Spleen (tissue), 11 donors: ENCODE results near the gene APOBEC2. TPM values are rescaled to one million over a fixed set of nuclear protein-coding genes. Genes with fewer than 3 reads are reported as not detected.

ENCODE experiments used
- DNase-seq: peaks from one replicate; pipeline ENCODE4 v3.0.0-alpha.2; 2020
- H3K27ac ChIP-seq, 8 donors: fragments of 200-600 bp; sonication (generic) in 7 of 8; 1 replicate in 4 of 8; 2 replicates in 4 of 8; pipeline versions ENCODE4 v1.5.0 to v1.8.0; 2016 to 2021; ENCODE audit warnings: inconsistent platforms in 4 of 8, mild to moderate bottlenecking in 4 of 8, moderate library complexity in 1 of 8
- H3K27me3 ChIP-seq, 7 donors: fragments of 200-600 bp; sonication (generic) in 6 of 7; replicated peaks in 1 of 7; 1 replicate in 4 of 7; 2 replicates in 3 of 7; pipeline versions ENCODE4 v1.5.0 to v1.8.0; 2016 to 2021; ENCODE audit warnings: inconsistent platforms in 3 of 7, mild to moderate bottlenecking in 1 of 7
- H3K36me3 ChIP-seq, 6 donors: fragments of 200-600 bp; sonication (generic) in 5 of 6; 1 replicate in 4 of 6; 2 replicates in 2 of 6; pipeline versions ENCODE4 v1.5.0 to v1.8.0; 2016 to 2021; ENCODE audit warnings: inconsistent platforms in 2 of 6
- H3K4me1 ChIP-seq, 6 donors: fragments of 200-600 bp; sonication (generic) in 5 of 6; 1 replicate in 3 of 6; 2 replicates in 3 of 6; pipeline versions ENCODE4 v1.5.0 to v1.8.0; 2016 to 2021; ENCODE audit warnings: inconsistent platforms in 3 of 6
- H3K4me3 ChIP-seq, 8 donors: fragments of 200-600 bp; sonication (generic) in 7 of 8; 1 replicate in 4 of 8; 2 replicates in 4 of 8; pipeline versions ENCODE4 v1.5.0 to v1.8.0; 2016 to 2021; ENCODE audit warnings: inconsistent platforms in 4 of 8, mild to moderate bottlenecking in 4 of 8, moderate library complexity in 2 of 8
- H3K9me3 ChIP-seq, 8 donors: fragments of 200-600 bp; sonication (generic) in 7 of 8; 1 replicate in 4 of 8; 2 replicates in 4 of 8; pipeline versions ENCODE4 v1.5.0 to v1.8.0; 2016 to 2021; ENCODE audit warnings: inconsistent platforms in 4 of 8
- POLR2A ChIP-seq, 3 donors: fragments of 450-650 bp; IDR thresholded peaks; one replicate each; pipeline ENCODE4 v1.5.1; 2017; ENCODE audit warnings: antibody characterized with exemption in 3 of 3, mild to moderate bottlenecking in 1 of 3
- POLR2AphosphoS5 ChIP-seq, 3 donors: sonication (generic); formaldehyde crosslinking; IDR thresholded peaks; one replicate each; pipeline ENCODE4 v1.5.1; 2017; ENCODE audit warnings: antibody characterized with exemption in 3 of 3
- WGBS, 5 donors: extraction: QIAGEN DNeasy Blood & Tissue Kit in 3 of 5; methylation state at CpG; one replicate each; pipeline versions ENCODE4 v1.1.5 to v1.1.7; 2013 to 2018; 5-methylcytosine and 5-hydroxymethylcytosine counted together
- intact Hi-C: fragments of 100-400 bp; cut with DNase I; formaldehyde crosslinking; loops from one replicate; pipeline ENCODE4 v1.15.0; 2023; ENCODE audit warnings: low total_unique reads
- polyA plus RNA-seq, 3 donors: library from polyadenylated mRNA; stranded (reverse); fragments of 200-250 nt; gene quantifications; one replicate each; pipeline ENCODE4 v1.2.1, GENCODE V29; 2013
- total RNA-seq, 7 donors: library from RNA; depleted of rRNA in 3 of 7; stranded (reverse); fragments of >200 nt in 3 of 7; fragmentation: NEBNext Ultra II Directional in 4 of 7; extraction: Animal tissue kit (Norgen Biotek cat#: 25700) in 4 of 7; gene quantifications; one replicate each; pipeline versions ENCODE4 v1.1.0 to v1.2.1, GENCODE V29; 2016 to 2021
- TF ChIP-seq, protein P1 (sequence below), 11 experiments: fragments of 200-600 bp in 7 of 11; fragments of 450-650 bp in 4 of 11; sonication (generic) in 4 of 11; IDR thresholded peaks in 8 of 11; conservative IDR thresholded peaks in 3 of 11; 1 replicate in 7 of 11; 2 replicates in 4 of 11; pipeline versions ENCODE4 v1.4.0 to v1.8.0; 2016 to 2021; ENCODE audit warnings: antibody characterized with exemption in 11 of 11, inconsistent platforms in 4 of 11, mild to moderate bottlenecking in 1 of 11
- donor health status: healthy with polysubstance abuse.
- donor health status: DM: no; HTN: no; CAD: no; lungs with moderate emphysema.
- donor health status: DM: no; HTN: no; CAD: no.
- donor health status: Bipolar disorder and iron deficiency.
- donor health status: healthy.
- donor health status: DM: no; HTN: no; CAD: no.
- donor health status: DM: yes; HTN: yes; CAD: no.

The APOBEC2 gene
- total and polyA plus RNA-seq, 10 donors: 0.23 TPM; not detected in 9

DNA sequence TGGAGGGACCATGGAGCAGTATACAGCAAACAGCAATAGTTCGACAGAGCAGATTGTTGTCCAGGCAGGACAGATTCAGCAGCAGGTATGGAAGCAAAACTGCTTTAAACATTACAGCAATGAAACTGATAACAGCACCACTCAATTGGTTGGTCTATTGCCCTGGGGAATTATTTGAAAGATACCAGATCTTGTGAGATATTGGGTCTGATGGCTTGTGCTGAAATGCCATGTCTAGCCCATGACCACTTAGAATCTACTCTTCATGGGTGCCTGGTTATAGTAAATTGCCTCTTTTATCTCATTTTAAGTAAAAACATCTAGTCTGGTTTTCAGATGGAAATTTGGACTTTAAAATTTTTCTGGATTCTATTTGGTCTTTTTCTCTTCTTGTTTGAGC, 26.1 kb downstream of the APOBEC2 start:
- intact Hi-C loops: no loop called here
- Histone ChIP-seq H3K9me3 (no peaks in the 10 kb centered on the region), H3K27me3 (no peaks in the 10 kb centered on the region), H3K27ac (peak overlapping the region in 1 of 8 donors; percentile 82), H3K36me3 (peaks cover 0 to 54% (median 22%) of the 10 kb centered on the region in 6 donors), H3K4me3 (no peak overlapping the region), H3K4me1 (peaks cover 31 to 87% (median 49%) of the 10 kb centered on the region in 6 donors)
- 94 to 100% (median 97%) methylated on average over 1 of the region's 1 CpG for WGBS, 5 donors
- TF ChIP-seq POLR2AphosphoS5 (IDR thresholded peaks at IDR 0.05) (no peak), POLR2A (IDR thresholded peaks at IDR 0.05) (no peak)
- TF ChIP-seq, protein P1, sequence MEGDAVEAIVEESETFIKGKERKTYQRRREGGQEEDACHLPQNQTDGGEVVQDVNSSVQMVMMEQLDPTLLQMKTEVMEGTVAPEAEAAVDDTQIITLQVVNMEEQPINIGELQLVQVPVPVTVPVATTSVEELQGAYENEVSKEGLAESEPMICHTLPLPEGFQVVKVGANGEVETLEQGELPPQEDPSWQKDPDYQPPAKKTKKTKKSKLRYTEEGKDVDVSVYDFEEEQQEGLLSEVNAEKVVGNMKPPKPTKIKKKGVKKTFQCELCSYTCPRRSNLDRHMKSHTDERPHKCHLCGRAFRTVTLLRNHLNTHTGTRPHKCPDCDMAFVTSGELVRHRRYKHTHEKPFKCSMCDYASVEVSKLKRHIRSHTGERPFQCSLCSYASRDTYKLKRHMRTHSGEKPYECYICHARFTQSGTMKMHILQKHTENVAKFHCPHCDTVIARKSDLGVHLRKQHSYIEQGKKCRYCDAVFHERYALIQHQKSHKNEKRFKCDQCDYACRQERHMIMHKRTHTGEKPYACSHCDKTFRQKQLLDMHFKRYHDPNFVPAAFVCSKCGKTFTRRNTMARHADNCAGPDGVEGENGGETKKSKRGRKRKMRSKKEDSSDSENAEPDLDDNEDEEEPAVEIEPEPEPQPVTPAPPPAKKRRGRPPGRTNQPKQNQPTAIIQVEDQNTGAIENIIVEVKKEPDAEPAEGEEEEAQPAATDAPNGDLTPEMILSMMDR (IDR thresholded peaks at IDR 0.05 in 8 of 11, conservative IDR thresholded peaks at IDR 0.05 in 3 of 11): no peak
- DNase-seq: no peak

DNA sequence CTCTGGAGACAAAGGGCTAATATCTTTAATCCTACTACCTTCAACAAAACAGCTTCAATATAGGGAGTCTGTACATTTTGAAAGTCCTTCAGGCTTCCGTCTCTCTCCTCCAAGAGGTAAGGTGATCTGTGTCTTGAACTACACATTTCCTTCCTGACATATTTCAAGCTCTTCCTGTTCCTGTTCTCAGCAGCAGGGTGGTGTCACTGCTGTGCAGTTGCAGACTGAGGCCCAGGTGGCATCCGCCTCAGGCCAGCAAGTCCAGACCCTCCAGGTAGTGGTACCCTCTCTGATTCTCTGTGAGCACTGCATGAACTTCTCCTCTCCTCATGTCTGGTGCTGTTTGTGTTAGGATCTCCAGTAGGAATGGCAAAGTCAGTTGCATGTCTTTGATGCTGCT, 27.6 kb downstream of the APOBEC2 start:
- peaks cover 3 to 69% (median 35%) of the 10 kb centered on the region in 6 donors for H3K36me3 ChIP-seq
- 33 to 41% (median 40%) methylated on average over 2 of the region's 2 CpGs for WGBS, 5 donors
- peak in 1 of 3 donors; percentile 61 for TF ChIP-seq POLR2AphosphoS5 (IDR thresholded peaks at IDR 0.05)
- TF ChIP-seq, protein P1 (IDR thresholded peaks at IDR 0.05 in 8 of 11, conservative IDR thresholded peaks at IDR 0.05 in 3 of 11): no peak
- intact Hi-C loops: no loop called here
- peak; percentile 83 for DNase-seq
- H3K27ac ChIP-seq: peak overlapping the region; percentile 16 to 82 (median 68)
- H3K9me3 ChIP-seq: no peaks in the 10 kb centered on the region
- peaks cover 15 to 72% (median 34%) of the 10 kb centered on the region in 6 donors for H3K4me1 ChIP-seq
- H3K27me3 ChIP-seq: no peaks in the 10 kb centered on the region
- H3K4me3 ChIP-seq: peak overlapping the region in 2 of 8 donors; percentile 2 to 41

DNA sequence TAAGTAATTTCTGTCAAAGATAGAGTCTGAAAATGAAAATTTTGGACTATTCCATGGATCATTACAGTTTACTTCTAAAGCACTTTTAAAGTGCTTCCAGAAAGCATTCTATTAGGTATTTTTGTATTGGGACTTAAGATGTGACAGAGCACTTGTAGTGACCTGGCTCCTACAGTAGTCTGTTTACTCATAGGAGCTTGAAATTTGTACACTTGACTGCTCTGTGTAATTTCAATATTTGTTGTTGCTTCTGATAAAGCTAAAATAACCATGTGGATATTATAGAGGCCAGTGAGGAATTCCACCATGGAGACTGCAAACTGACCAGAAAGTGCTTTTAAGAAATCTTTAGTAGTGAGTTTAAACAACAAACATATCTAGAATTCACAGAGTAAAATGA, 30.1 kb downstream of the APOBEC2 start:
- peaks cover 3 to 94% (median 42%) of the 10 kb centered on the region in 6 donors for H3K36me3 ChIP-seq
- TF ChIP-seq, protein P1 (IDR thresholded peaks at IDR 0.05 in 8 of 11, conservative IDR thresholded peaks at IDR 0.05 in 3 of 11): no peak
- TF ChIP-seq POLR2A (IDR thresholded peaks at IDR 0.05) (no peak), POLR2AphosphoS5 (IDR thresholded peaks at IDR 0.05) (no peak)
- intact Hi-C loops: no loop called here

DNA sequence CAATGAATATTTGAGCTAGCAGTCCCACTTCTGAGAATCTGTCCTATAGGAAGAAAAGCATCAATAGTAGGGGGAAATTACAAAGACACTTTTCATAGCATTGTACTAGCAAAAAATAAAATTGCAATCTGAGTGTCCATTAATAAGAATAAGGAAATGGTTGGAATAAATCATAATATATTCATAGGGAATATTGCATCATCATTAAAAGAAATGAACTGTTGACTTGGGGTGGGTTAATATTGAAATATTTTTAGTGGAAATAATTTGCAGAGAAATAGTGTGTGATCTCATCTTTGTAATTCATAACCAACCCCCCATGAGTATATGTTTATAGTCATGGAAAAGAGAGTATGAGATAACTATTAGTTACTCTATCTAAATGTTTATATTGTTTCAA, 32.2 kb downstream of the APOBEC2 start:
- H3K4me1 ChIP-seq: peaks cover 8 to 27% (median 12%) of the 10 kb centered on the region in 6 donors
- intact Hi-C loops: no loop called here
- no peaks in the 10 kb centered on the region for H3K27me3 ChIP-seq
- H3K4me3 ChIP-seq: no peak overlapping the region
- H3K9me3 ChIP-seq: no peaks in the 10 kb centered on the region
- no peak for TF ChIP-seq POLR2AphosphoS5 (IDR thresholded peaks at IDR 0.05)
- no peak for TF ChIP-seq POLR2A (IDR thresholded peaks at IDR 0.05)
- TF ChIP-seq, protein P1 (IDR thresholded peaks at IDR 0.05 in 8 of 11, conservative IDR thresholded peaks at IDR 0.05 in 3 of 11): no peak
- no peak for DNase-seq
- no peak overlapping the region for H3K27ac ChIP-seq
- H3K36me3 ChIP-seq: peaks cover 3 to 100% (median 56%) of the 10 kb centered on the region in 6 donors

More for the DNA sequence above, 30.1 kb downstream of the APOBEC2 start:
- Histone ChIP-seq H3K27me3 (no peaks in the 10 kb centered on the region), H3K4me1 (peaks cover 10 to 47% (median 22%) of the 10 kb centered on the region in 6 donors), H3K4me3 (no peak overlapping the region), H3K27ac (no peak overlapping the region), H3K9me3 (no peaks in the 10 kb centered on the region)
- no peak for DNase-seq
